Femur (tissue), 1 donor: ENCODE results near the gene RAB42.
"Not testable (repeated sequence)": the region's sequence is repeated elsewhere in the genome, so short reads cannot be mapped to it uniquely, and the experiment has no call there.

ENCODE experiments used
- DNase-seq: peaks from one replicate; pipeline ENCODE4 v3.0.0-alpha.2; 2017

The RAB42 gene

GRCh38 chr1:28586585-28587391, 5.3 kb upstream of the RAB42 start:
- DNase-seq = not testable (repeated sequence)

- peak; percentile 28 for DNase-seq
Measured at GRCh38 chr1:28592321-28593071, 431 bp downstream of the RAB42 start.

- DNase-seq = not testable (repeated sequence)
Measured at GRCh38 chr1:28593988-28594356, 1.9 kb downstream of the RAB42 start.

- peak; percentile 75 for DNase-seq
Measured at GRCh38 chr1:28594686-28595411, 2.8 kb downstream of the RAB42 start.

GRCh38 chr1:28595412-28596191, 3.5 kb downstream of the RAB42 start:
- DNase-seq = no peak

GRCh38 chr1:28596276-28596675, 4.2 kb downstream of the RAB42 start:
- not testable (repeated sequence) for DNase-seq

- no peak for DNase-seq
Measured at GRCh38 chr1:28601696-28602095, 9.6 kb downstream of the RAB42 start.

- DNase-seq = peak; percentile 79
Measured at GRCh38 chr1:28602536-28603439, 10.7 kb downstream of the RAB42 start.

- DNase-seq = no peak
Measured at GRCh38 chr1:28604411-28604810, 12.3 kb downstream of the RAB42 start.

- no peak for DNase-seq
Measured at GRCh38 chr1:28604962-28605361, 12.9 kb downstream of the RAB42 start.

- no peak for DNase-seq
Measured at GRCh38 chr1:28606771-28607170, 14.7 kb downstream of the RAB42 start.

- no peak for DNase-seq
Measured at GRCh38 chr1:28613175-28613574, 21.1 kb downstream of the RAB42 start.

GRCh38 chr1:28631713-28632112, 39.6 kb downstream of the RAB42 start:
- no peak for DNase-seq

- DNase-seq = no peak
Measured at GRCh38 chr1:28632560-28632959, 40.5 kb downstream of the RAB42 start.

GRCh38 chr1:28640766-28641165, 48.7 kb downstream of the RAB42 start:
- no peak for DNase-seq

- no peak for DNase-seq
Measured at GRCh38 chr1:28642056-28642846, 50.2 kb downstream of the RAB42 start.

GRCh38 chr1:28642847-28643635, 51.0 kb downstream of the RAB42 start, which contains the start of gene TAF12:
Gene TAF12, minus strand, starts transcription at chr1:28643067. Its CDS starts 20,986 bp downstream, at chr1:28622081.
- peak; percentile 97 for DNase-seq

- DNase-seq = no peak
Measured at GRCh38 chr1:28644494-28644893, 52.4 kb downstream of the RAB42 start.
